ENCODE results near the gene DNAH2. TPM values are rescaled to one million over a fixed set of nuclear protein-coding genes. Genes with fewer than 3 reads are reported as not detected.

The DNAH2 gene, protein sequence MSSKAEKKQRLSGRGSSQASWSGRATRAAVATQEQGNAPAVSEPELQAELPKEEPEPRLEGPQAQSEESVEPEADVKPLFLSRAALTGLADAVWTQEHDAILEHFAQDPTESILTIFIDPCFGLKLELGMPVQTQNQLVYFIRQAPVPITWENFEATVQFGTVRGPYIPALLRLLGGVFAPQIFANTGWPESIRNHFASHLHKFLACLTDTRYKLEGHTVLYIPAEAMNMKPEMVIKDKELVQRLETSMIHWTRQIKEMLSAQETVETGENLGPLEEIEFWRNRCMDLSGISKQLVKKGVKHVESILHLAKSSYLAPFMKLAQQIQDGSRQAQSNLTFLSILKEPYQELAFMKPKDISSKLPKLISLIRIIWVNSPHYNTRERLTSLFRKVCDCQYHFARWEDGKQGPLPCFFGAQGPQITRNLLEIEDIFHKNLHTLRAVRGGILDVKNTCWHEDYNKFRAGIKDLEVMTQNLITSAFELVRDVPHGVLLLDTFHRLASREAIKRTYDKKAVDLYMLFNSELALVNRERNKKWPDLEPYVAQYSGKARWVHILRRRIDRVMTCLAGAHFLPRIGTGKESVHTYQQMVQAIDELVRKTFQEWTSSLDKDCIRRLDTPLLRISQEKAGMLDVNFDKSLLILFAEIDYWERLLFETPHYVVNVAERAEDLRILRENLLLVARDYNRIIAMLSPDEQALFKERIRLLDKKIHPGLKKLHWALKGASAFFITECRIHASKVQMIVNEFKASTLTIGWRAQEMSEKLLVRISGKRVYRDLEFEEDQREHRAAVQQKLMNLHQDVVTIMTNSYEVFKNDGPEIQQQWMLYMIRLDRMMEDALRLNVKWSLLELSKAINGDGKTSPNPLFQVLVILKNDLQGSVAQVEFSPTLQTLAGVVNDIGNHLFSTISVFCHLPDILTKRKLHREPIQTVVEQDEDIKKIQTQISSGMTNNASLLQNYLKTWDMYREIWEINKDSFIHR (N-terminal part only)
- 4.3 TPM for polyA plus RNA-seq (ENCODE audit: insufficient read length)

GRCh38 chr17:7716901-7717755, at the start of gene DNAH2:
Gene DNAH2 (plus strand): TSS chr17:7717744. CDS start chr17:7719735, 1,991 bp downstream.
- DNase-seq (ENCODE audit: low read depth), result peak; percentile 73

GRCh38 chr17:7668482-7668881, 49.1 kb upstream of the DNAH2 start:
- no peak for DNase-seq (ENCODE audit: low read depth)

GRCh38 chr17:7673239-7673638, 44.3 kb upstream of the DNAH2 start:
- no peak for DNase-seq (ENCODE audit: low read depth)

- DNase-seq (ENCODE audit: low read depth), result no peak
Measured at GRCh38 chr17:7674934-7675333, 42.6 kb upstream of the DNAH2 start.

- DNase-seq (ENCODE audit: low read depth), result no peak
Measured at GRCh38 chr17:7676533-7676932, 41.0 kb upstream of the DNAH2 start.

DNA sequence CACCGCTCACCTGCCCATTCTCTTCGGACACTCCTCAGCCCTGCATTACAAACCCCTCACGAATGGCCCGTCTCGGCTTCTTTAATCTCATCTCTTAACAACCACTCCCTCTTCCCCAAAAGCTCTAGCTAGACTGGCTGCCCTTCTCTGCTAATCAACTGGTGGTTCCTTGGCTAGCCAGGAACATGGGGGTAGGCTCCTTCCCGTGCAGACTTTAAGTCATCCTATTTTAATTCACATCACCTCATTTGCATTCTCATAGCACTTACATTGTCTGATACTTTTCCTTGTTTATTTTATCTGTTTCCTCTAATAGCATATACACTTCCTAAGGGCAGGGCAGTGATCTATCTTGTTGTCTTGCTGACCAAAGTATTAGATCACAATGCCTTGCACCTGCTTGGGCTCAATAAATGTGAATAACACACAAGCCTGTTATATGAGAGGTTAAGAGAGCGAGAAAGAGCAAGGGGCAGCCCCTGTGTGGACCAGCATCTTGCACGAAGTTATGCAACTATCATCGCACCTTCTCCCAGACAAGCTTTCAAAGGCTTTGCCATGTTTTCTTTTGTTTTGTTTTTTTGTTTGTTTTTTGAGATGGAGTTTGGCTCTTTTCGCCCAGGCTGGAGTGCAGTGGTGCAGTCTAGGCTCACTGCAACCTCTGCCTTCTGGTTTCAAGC, 40.0 kb upstream of the DNAH2 start:
- DNase-seq (ENCODE audit: low read depth), result no peak

DNA sequence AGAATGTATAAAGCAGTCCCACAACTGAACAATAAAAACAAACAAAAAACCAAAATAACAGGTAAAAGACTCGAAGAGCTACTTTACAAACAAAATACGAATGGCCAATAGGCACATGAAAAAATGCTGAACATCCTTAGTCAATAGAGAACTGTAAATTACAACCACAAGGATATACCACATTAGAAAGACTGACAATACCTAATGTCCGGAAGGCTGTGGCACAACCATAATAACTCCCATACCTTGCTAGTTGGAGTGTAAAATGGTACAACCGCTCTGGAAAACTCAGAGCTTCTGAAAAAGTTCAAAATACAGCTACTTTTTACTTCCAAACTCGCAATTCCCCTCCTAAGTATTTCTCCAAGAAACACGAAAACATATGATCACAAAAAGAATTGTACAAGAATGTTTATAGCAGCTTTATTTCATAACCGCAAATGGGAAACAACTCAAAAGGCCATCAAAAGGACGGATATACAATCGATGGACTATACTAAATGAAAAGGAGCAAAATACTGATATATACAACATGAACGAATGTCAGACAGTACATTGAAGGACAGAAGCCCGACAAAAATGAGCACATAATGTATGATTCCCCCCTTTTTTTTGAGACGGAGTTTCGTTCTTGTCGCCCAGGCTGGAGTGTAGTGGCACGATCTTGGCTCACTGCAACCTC, 32.6 kb upstream of the DNAH2 start:
- no peak for DNase-seq (ENCODE audit: low read depth)

DNA sequence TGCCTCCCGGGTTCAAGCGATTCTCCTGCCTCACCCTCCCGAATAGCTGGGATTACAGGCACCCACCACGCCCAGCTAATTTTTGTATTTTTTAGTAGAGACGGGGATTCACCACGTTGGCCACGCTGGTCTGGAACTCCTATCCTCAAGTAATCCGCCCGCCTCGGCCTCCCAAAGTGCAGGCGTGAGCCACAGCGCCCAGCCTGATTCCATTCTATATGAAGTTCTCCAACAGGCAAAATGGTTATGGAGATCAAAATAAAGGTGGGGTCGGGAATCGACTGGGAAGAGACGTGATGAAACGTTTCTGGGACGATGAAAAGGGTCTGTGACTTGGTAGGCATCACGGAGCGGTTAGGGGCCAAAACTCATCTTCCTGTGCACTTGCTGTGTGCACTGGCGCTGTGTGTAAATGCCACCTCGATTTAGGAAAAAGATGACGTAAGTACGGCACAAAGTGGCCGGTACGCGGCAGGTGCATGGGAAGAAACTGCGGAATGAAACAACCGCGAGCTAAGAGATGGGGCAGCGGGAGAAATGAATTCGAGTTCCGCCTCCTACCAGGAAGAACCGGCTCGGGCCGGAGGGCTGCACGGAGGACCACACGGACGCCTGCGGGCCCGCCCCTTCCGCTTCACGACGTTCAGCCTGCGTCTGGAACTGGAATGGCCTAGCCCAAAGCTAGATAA, 31.9 kb upstream of the DNAH2 start:
- DNase-seq (ENCODE audit: low read depth), result peak; percentile 87

GRCh38 chr17:7686222-7687071, 31.1 kb upstream of the DNAH2 start:
- DNase-seq (ENCODE audit: low read depth), result peak; percentile 67

- peak; percentile 80 for DNase-seq (ENCODE audit: low read depth)
Measured at GRCh38 chr17:7687072-7687907, 30.3 kb upstream of the DNAH2 start, which contains the start of gene TP53. Gene TP53 (minus strand): TSS chr17:7687490. CDS start chr17:7676594, 10,896 bp downstream.

DNA sequence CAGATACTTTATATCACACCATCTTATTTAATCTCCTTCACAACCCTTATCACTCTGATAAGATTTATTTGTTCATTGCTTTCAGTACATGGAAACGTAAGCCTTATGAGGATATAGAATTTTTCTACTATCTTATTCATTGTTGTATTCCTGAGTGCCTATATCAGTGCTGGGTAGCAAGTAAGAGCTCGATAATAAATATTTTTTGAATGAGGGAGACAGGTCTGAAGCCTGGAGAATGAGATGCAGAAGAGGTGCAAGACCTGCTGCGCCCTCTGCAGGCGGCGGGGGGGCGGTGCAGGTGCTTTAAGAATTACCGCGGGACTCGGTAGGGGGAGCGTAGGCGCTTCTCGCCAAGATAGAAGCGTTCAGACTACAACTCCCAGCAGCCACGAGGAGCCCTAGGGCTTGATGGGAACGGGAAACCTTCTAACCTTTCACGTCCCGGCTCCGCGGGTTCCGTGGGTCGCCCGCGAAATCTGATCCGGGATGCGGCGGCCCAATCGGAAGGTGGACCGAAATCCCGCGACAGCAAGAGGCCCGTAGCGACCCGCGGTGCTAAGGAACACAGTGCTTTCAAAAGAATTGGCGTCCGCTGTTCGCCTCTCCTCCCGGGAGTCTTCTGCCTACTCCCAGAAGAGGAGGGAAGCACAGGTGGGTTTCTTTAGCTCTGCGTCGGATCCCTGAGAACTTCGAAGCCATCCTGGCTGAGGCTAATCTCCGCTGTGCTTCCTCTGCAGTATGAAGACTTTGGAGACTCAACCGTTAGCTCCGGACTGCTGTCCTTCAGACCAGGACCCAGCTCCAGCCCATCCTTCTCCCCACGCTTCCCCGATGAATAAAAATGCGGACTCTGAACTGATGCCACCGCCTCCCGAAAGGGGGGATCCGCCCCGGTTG, 29.4 kb upstream of the DNAH2 start, which contains the start of gene WRAP53:
Gene WRAP53 (plus strand): TSS at position 570 of the 900 bp plus-strand sequence. CDS start 172 bp downstream, at position 742.
- peak; percentile 96 for DNase-seq (ENCODE audit: low read depth)

DNA sequence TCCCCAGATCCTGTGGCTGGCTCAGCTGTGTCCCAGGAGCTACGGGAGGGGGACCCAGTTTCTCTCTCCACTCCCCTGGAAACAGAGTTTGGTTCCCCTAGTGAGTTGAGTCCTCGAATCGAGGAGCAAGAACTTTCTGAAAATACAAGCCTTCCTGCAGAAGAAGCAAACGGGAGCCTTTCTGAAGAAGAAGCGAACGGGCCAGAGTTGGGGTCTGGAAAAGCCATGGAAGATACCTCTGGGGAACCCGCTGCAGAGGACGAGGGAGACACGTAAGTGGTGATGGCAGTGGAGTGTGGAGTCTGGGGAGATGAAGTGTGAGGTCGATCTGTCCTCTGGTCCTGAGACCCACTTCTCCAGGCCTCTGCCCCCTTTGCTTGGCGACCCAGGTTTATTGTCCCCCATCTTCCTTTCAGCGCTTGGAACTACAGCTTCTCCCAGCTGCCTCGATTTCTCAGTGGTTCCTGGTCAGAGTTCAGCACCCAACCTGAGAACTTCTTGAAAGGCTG, 28.7 kb upstream of the DNAH2 start:
- DNase-seq (ENCODE audit: low read depth), result no peak

- no peak for DNase-seq (ENCODE audit: low read depth)
Measured at GRCh38 chr17:7695586-7695985, 22.0 kb upstream of the DNAH2 start.

DNA sequence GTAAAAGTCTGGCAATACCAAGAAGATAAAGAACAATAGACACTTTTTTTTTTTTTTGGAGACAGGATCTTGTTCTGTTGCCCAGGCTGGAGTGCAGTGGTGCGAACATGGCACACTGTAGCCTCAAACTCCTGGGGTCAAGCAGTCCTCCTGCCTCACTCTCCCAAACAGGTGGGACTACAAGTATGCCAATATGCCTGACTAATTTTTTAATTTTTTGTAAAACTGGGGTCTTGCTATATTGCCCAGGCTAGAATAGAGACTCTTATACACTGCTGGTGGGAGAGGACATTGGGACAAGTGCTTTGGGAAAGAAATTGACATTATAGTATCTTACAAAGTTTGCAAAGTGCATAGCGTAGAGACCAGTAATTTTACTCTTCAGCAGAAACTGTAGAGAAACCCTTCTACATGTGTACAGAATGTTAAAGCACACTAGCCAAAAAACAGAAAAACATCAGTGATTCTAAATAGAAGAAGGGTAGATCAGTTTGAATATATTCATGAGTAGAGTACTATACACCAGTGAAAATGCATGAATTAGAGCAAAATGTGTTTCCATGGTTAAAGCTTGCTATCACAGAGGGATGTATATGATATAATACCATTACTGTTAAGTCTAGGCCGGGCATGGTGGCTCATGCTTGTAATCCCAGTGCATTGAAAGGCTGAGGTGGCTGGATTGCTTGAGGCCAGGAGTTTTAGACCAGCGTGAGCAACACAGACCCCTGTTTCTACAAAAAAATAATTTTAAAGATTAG, 19.5 kb upstream of the DNAH2 start:
- no peak for DNase-seq (ENCODE audit: low read depth)

DNA sequence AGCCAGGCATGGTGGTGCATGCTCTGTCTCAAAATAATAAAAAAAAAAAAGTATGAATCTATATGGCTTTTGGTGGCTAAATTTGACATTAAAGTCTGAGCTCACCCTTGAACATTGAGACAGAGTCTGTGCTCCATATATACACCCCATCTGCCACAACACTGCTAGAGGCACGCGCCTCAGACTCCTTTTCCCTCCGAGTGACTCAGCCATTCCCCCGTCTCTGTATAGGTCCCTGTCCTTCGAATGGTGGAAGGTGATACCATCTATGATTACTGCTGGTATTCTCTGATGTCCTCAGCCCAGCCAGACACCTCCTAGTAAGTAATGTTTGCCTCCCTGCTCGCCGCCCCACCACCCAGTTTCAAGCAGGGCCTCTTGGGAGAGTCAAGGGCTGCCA, 17.0 kb upstream of the DNAH2 start:
- no peak for DNase-seq (ENCODE audit: low read depth)

DNA sequence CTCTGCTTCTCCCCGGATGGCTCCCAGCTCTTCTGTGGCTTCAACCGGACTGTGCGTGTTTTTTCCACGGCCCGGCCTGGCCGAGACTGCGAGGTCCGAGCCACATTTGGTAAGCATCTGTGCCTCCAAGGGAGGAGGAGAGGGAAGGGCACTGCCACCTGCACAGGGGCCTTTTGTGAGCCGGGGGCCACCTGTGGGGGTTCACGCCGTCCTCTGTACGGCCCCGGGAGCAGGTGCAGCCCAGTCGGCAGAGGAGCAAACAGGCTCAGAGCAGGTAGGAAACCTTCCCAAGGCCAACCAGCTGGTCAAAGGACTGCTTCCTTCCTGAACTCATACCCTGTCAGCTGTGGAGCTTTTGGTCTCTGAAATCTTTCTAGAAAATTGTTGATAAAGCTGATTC, 15.9 kb upstream of the DNAH2 start:
- no peak for DNase-seq (ENCODE audit: low read depth)

Measured in forelimb muscle (tissue), 1 donor.